GM19328 (cell line): Measurements from ENCODE around the gene SREBF2.
A peak's percentile ranks its signal among the peaks of the same experiment; 100 is the strongest.
"Not testable (repeated sequence)": the region's sequence is repeated elsewhere in the genome, so short reads cannot be mapped to it uniquely, and the experiment has no call there.

Source experiments
- ATAC-seq: cut with Tn5 transposase; IDR thresholded peaks from one replicate; pipeline ENCODE4 v1.9.1; 2021; ENCODE audit warnings: mild to moderate bottlenecking, moderate library complexity; ENCODE audit not compliant: unreplicated experiment

SREBF2 gene

DNA sequence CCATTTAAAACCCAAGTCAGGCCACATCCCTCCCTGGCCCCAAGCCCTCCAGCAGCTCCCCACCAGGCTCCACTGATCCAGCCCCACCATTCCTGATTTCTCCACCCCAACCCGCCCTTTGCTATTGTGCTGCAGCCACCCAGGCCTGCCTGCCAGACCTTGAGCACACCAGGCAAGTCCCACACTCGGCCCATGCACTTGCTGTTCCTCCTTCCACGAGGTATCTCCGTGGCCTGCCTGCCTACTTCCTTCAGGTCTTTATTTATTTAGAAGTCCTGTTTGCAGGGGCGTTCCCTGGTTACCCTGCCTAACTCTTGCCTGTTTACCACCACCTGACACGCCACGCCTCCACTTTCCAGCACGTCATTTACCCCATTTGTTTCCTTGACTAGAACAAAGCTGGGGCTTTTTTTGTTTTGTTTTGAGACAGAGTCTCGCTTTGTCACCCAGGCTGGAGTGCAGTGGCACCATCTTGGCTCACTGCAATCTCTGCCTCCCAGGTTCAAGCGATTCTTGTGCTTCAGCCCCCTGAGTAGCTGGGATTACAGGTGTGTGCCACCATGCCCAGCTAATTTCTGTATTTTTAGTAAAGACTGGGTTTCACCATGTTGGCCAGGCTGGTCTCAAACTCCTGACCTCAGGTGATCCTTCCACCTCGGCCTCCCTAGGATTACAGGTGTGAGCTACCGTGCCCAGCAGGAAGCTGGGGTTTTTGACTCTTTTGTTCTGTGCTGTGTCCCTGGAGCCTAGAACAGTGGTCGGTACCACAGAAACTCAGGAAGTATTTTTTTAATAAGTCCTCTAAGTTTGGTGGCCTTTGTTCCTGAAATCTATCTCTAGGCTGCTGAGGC, 107.3 kb downstream of the SREBF2 start:
- peak; percentile 52 for ATAC-seq

DNA sequence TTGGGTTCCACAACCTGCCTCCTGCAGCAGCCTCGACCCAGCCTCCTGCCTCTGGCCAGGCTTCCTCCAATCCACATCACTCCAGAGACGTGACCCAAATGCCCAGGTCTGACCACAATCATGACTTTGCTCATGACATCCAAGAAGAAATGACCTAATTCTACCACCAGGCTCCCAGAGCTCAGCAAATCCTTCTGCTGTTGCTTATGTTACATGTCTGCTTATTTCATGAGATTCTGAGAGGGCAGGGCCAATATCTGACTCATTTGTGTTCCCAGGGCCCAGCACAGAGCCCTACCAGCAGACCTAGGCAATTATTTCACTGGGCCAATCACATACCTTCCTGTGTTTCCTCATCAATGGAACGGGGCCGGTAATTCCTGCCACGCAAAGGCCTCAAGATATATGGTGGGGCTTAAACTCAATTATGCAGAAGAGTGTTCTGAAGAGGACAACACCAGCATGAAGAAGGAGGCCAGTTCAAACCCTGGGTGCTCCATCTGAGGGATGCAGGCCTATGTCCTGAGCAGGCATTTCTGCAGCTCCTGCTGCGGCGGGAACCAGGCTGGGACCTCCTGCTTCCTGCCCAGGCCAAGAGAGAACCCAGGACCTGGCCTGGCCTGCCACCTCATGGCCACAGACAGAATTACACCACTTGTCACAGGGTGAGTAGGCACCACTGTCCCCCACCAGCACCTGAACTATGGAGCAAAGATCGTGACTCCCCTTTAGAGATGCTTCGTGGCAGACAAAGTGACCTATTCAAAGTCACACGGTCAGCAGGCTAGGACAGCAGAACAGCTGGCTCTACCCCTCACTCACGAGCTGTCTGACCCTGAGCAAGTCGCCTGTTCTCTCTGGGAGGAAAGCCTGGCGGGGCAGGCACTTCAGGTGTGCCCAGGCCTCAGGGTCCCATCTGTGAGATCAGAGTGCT, 108.2 kb downstream of the SREBF2 start:
- ATAC-seq = no peak

DNA sequence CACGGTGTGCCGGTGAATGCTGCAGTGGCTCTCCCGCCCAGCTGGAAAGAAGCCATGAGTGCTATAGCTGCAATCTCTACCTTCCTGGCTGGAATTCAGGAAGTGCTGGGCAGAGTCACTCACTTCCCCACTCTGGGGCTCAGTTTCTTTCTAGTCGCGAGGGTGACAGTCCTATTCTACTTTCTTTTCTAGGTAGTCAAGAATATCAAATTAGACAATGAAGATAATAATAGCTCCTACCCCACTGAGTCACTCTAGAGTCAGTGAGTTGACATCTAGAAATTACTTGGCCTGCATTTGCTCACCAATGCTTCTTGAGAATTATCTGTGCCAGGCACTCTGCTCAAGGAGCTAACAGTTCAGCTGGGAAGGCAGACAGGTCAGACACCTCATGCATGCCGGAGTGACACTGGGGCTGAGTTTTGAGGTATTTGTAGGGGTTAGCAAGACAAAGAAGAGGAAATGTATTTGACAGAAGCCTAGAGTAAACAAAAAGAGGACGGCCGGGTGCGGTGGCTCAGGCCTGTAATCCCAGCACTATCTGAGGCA, 110.8 kb downstream of the SREBF2 start:
- no peak for ATAC-seq

GRCh38 chr22:41946629-41947423, 113.9 kb downstream of the SREBF2 start, which contains the start of gene CENPM:
CENPM (minus strand) TSS chr22:41947152; CDS start chr22:41947076, 76 bp downstream.
- peak; percentile 78 for ATAC-seq

GRCh38 chr22:41947424-41948080, 114.6 kb downstream of the SREBF2 start:
- ATAC-seq = no peak

- ATAC-seq = no peak
Measured at GRCh38 chr22:41948142-41948541, 115.2 kb downstream of the SREBF2 start.

DNA sequence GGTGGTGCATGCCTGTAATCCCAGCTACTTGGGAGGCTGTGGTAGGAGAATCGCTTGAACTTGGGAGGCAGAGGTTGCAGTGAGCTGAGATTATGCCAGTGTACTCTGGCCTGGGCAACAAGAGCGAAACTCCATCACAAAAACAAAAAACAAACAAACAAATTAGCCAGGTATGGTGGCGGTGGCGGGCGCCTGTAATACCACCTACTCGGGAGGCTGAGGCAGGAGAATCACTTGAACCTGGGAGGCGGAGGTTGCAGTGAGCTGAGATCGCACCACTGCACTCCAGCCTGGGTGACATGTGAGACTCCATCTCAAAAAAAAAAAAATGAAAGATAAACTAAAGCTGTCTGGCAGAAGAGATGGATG, 116.0 kb downstream of the SREBF2 start:
- not testable (repeated sequence) for ATAC-seq

DNA sequence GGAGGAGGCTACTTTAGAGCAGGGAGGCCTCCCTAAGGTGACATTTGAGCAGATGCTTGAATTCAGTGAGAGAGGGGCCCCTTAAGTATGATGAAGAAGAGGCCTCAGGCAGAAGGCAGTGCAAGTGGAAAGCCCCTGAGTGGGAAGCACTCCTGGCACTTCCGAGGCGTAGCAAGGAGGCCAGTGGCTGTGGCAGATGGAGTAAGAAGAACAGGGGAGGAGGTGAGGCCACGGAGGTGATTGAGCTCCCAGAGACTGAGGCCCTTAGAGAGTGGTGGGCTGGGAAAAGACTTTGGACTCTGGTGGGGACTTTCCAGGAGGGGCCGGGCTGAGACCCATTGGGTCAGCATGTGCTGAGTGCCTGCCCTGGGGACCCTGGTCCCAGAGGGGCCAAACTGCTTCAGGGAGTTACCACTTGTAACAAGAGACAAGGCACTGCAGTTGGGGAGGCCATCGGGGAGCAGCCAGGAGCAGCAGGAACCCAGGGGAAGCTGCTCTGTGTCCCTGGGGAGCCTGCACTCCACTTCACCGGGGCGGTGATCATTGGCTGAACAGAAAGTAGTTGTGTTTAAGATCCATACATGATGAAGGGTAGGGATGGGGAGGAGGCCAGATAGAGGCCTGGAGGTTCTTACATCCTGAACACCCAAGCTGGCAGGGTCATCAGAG, 116.5 kb downstream of the SREBF2 start:
- ATAC-seq = no peak

GRCh38 chr22:41951898-41952474, 119.1 kb downstream of the SREBF2 start, which contains the start of gene SMIM45:
SMIM45 (plus strand) TSS chr22:41952150.
- no peak for ATAC-seq

- ATAC-seq = no peak
Measured at GRCh38 chr22:41952713-41953112, 119.8 kb downstream of the SREBF2 start.
